Prostate gland (tissue), 2 donors: ENCODE measurements around the gene OR52N1. TPM values are rescaled to one million over a fixed set of nuclear protein-coding genes. Genes with fewer than 3 reads are reported as not detected.

Experiments
- DNase-seq: peaks from one replicate; pipeline ENCODE4 v3.0.0-alpha.2; 2019; ENCODE audit warnings: low spot score
- H3K27ac ChIP-seq, 2 donors: fragments of 200-600 bp; sonication (generic); 2 replicates each; pipeline ENCODE4 v1.5.1; 2017 to 2019
- H3K27me3 ChIP-seq: fragments of 200-600 bp; sonication (generic); replicated peaks from 2 replicates; pipeline ENCODE4 v1.5.1; 2019; ENCODE audit not compliant: insufficient read depth
- H3K36me3 ChIP-seq, 2 donors: fragments of 200-600 bp; sonication (generic); 1 replicate in 1 of 2; 2 replicates in 1 of 2; pipeline versions ENCODE4 v1.5.1 to v1.8.1; 2017 to 2019
- H3K4me1 ChIP-seq: fragments of 200-600 bp; sonication (generic); replicated peaks from 2 replicates; pipeline ENCODE4 v1.5.1; 2019
- H3K4me3 ChIP-seq, 2 donors: fragments of 200-600 bp; sonication (generic); 2 replicates each; pipeline ENCODE4 v1.5.1; 2017 to 2019
- H3K9me3 ChIP-seq: fragments of 200-600 bp; sonication (generic); 2 replicates; pipeline ENCODE4 v1.5.1; 2017
- CTCF ChIP-seq, 4 experiments: fragments of 200-600 bp in 2 of 4; fragments of 450-650 bp in 2 of 4; sonication (generic) in 2 of 4; IDR thresholded peaks; 1 replicate in 3 of 4; 2 replicates in 1 of 4; pipeline ENCODE4 v1.5.1; 2016 to 2019; ENCODE audit warnings: antibody characterized with exemption in 4 of 4, mild to moderate bottlenecking in 2 of 4, moderate library complexity in 2 of 4
- POLR2A ChIP-seq: fragments of 450-650 bp; IDR thresholded peaks from one replicate; pipeline ENCODE4 v1.6.1; 2016; ENCODE audit warnings: antibody characterized with exemption, mild to moderate bottlenecking
- POLR2AphosphoS5 ChIP-seq: sonication (generic); formaldehyde crosslinking; IDR thresholded peaks from one replicate; pipeline ENCODE4 v1.6.1; 2017; ENCODE audit warnings: antibody characterized with exemption
- WGBS: methylation state at CpG from one replicate; pipeline ENCODE4 v1.1.5; 2018; 5-methylcytosine and 5-hydroxymethylcytosine counted together
- intact Hi-C: fragments of 100-400 bp; cut with DNase I; formaldehyde crosslinking; loops from one replicate; pipeline ENCODE4 v1.14.2; 2022
- total RNA-seq, 2 donors: library from RNA; depleted of rRNA; stranded (reverse); fragments of >200 nt; gene quantifications; one replicate each; pipeline ENCODE4 v1.1.0, GENCODE V29; 2016

OR52N1 gene
- not detected for total RNA-seq

- intact Hi-C loops, result no loop called here
- DNase-seq, result no peak
Observed at GRCh38 chr11:5791165-5791564, at the start of gene OR52N1. OR52N1 (minus strand) TSS chr11:5791265; CDS start chr11:5788816, 2,449 bp downstream.

GRCh38 chr11:5837695-5838094, 46.6 kb upstream of the OR52N1 start:
- DNase-seq, result no peak
- Histone ChIP-seq H3K36me3 (no peaks in the 10 kb centered on the region), H3K4me1 (no peaks in the 10 kb centered on the region), H3K27ac (no peak overlapping the region), H3K27me3 (no peaks in the 10 kb centered on the region), H3K4me3 (no peak overlapping the region), H3K9me3 (no peaks in the 10 kb centered on the region)
- TF ChIP-seq POLR2AphosphoS5 (no peak), CTCF (IDR thresholded peaks at IDR 0.05) (no peak), POLR2A (no peak)
- WGBS, result 89% methylated on average over 2 of the region's 2 CpGs
- intact Hi-C loops, result no loop called here

More at GRCh38 chr11:5791165-5791564, at the start of gene OR52N1:
- Histone ChIP-seq H3K4me3 (no peak within 1 kb of the TSS), H3K27ac (no peak within 1 kb of the TSS), H3K9me3 (no peaks in the 10 kb centered on the region), H3K4me1 (no peaks in the 10 kb centered on the region), H3K27me3 (no peaks in the 10 kb centered on the region), H3K36me3 (no peaks in the 10 kb centered on the region)
- TF ChIP-seq CTCF (IDR thresholded peaks at IDR 0.05), result no peak
- TF ChIP-seq POLR2A, result no peak
- TF ChIP-seq POLR2AphosphoS5, result no peak
- WGBS, result 78% methylated on average over 3 of the region's 3 CpGs

GRCh38 chr11:5833446-5833845, 42.4 kb upstream of the OR52N1 start:
- no peaks in the 10 kb centered on the region for H3K4me1 ChIP-seq
- TF ChIP-seq CTCF (IDR thresholded peaks at IDR 0.05) (no peak), POLR2AphosphoS5 (no peak), POLR2A (no peak)
- intact Hi-C loops, result no loop called here
- no peaks in the 10 kb centered on the region for H3K27me3 ChIP-seq
- no peak overlapping the region for H3K27ac ChIP-seq
- 37% methylated on average over 2 of the region's 2 CpGs for WGBS
- no peak overlapping the region for H3K4me3 ChIP-seq
- DNase-seq, result no peak
- H3K36me3 ChIP-seq, result no peaks in the 10 kb centered on the region
- no peaks in the 10 kb centered on the region for H3K9me3 ChIP-seq

GRCh38 chr11:5831196-5831829, 40.2 kb upstream of the OR52N1 start:
- no peaks in the 10 kb centered on the region for H3K9me3 ChIP-seq
- WGBS, result 77% methylated on average over 6 of the region's 6 CpGs
- H3K4me3 ChIP-seq, result no peak overlapping the region
- no peak for TF ChIP-seq POLR2A
- TF ChIP-seq POLR2AphosphoS5, result no peak
- TF ChIP-seq CTCF (IDR thresholded peaks at IDR 0.05), result no peak
- H3K27ac ChIP-seq, result no peak overlapping the region
- no peaks in the 10 kb centered on the region for H3K27me3 ChIP-seq
- intact Hi-C loops, result no loop called here
- H3K36me3 ChIP-seq, result no peaks in the 10 kb centered on the region
- H3K4me1 ChIP-seq, result no peaks in the 10 kb centered on the region
- DNase-seq, result no peak

- H3K4me1 ChIP-seq, result no peaks in the 10 kb centered on the region
- H3K27me3 ChIP-seq, result no peaks in the 10 kb centered on the region
- H3K4me3 ChIP-seq, result no peak overlapping the region
- intact Hi-C loops, result no loop called here
- no peaks in the 10 kb centered on the region for H3K9me3 ChIP-seq
- no peak overlapping the region for H3K27ac ChIP-seq
- H3K36me3 ChIP-seq, result no peaks in the 10 kb centered on the region
- TF ChIP-seq POLR2A, result no peak
- TF ChIP-seq POLR2AphosphoS5, result no peak
- TF ChIP-seq CTCF (IDR thresholded peaks at IDR 0.05), result no peak
- no peak for DNase-seq
- WGBS, result 32% methylated on average over 1 of the region's 1 CpG
Observed at GRCh38 chr11:5818245-5818886, 27.3 kb upstream of the OR52N1 start.
